GM10248 (cell line): ENCODE results near the gene SLC39A7.

Source experiments
- CTCF ChIA-PET: fragments of 300-600 bp; sonication (Branson Sonifier 250); formaldehyde crosslinking; extraction: SDS; loops from one replicate; lab custom pipeline; 2021; ENCODE audit warnings: antibody characterized with exemption; lab: Yijun Ruan, JAX
- POLR2A ChIA-PET: fragments of 350-650 bp; sonication (Branson Sonifier 250); formaldehyde crosslinking; extraction: SDS; loops from one replicate; lab custom pipeline; 2020; ENCODE audit warnings: antibody characterized with exemption; lab: Yijun Ruan, JAX
- DNase-seq: peaks from one replicate; pipeline ENCODE4 v3.0.0; 2012; ENCODE audit errors: extremely low spot score
- CTCF ChIP-seq: IDR thresholded peaks from 2 replicates; pipeline ENCODE4 v1.5.1; 2012; ENCODE audit warnings: mild to moderate bottlenecking, low read depth; ENCODE audit errors: extremely low read depth, missing control alignments, control extremely low read depth

SLC39A7 gene

GRCh38 chr6:33173535-33174180 lies 27.0 kb upstream of the SLC39A7 start:
- POLR2A ChIA-PET, result no interaction called here
- no peak for DNase-seq
- CTCF ChIA-PET, result interaction anchor here (0.8 to 3.2 kb wide), 23 partner anchors 9 to 189 kb away, joined by 3 to 19 read pairs (median 4); partner anchors contain the start of gene HLA-DPA1
- TF ChIP-seq CTCF, result no peak

- no peak for TF ChIP-seq CTCF
- no peak for DNase-seq
- CTCF ChIA-PET, result interaction anchor here (0.7 to 3.2 kb wide), 9 partner anchors 13 to 161 kb away, joined by 3 to 12 read pairs (median 3); no protein-coding TSS in a partner anchor
- POLR2A ChIA-PET, result interaction anchor here (0.7 kb wide), 1 partner anchor 203 kb away, joined by 3 read pairs; no protein-coding TSS in a partner anchor
Observed at GRCh38 chr6:33174784-33175183, 25.9 kb upstream of the SLC39A7 start.

GRCh38 chr6:33175436-33176069 lies 25.1 kb upstream of the SLC39A7 start:
- ChIA-PET POLR2A (no interaction called here), CTCF (interaction anchor here (0.7 to 2.6 kb wide), 4 partner anchors 22 to 161 kb away, joined by 3 to 9 read pairs (median 3); no protein-coding TSS in a partner anchor)
- TF ChIP-seq CTCF, result no peak
- no peak for DNase-seq

- ChIA-PET POLR2A (no interaction called here), CTCF (interaction anchor here (1.4 kb wide), 1 partner anchor 50 kb away, joined by 4 read pairs; no protein-coding TSS in a partner anchor)
- TF ChIP-seq CTCF, result no peak
- no peak for DNase-seq
Observed at GRCh38 chr6:33176906-33177305, 23.8 kb upstream of the SLC39A7 start.

GRCh38 chr6:33177552-33178446 lies 22.9 kb upstream of the SLC39A7 start:
- no peak for DNase-seq
- POLR2A ChIA-PET, result no interaction called here
- CTCF ChIA-PET, result interaction anchor here (1.4 kb wide), 1 partner anchor 51 kb away, joined by 4 read pairs; no protein-coding TSS in a partner anchor
- no peak for TF ChIP-seq CTCF

- ChIA-PET POLR2A (no interaction called here), CTCF (no interaction called here)
- no peak for DNase-seq
- no peak for TF ChIP-seq CTCF
Observed at GRCh38 chr6:33178755-33179475, 21.8 kb upstream of the SLC39A7 start.
